ENCODE data around the gene IGFN1.

IGFN1 gene

DNA sequence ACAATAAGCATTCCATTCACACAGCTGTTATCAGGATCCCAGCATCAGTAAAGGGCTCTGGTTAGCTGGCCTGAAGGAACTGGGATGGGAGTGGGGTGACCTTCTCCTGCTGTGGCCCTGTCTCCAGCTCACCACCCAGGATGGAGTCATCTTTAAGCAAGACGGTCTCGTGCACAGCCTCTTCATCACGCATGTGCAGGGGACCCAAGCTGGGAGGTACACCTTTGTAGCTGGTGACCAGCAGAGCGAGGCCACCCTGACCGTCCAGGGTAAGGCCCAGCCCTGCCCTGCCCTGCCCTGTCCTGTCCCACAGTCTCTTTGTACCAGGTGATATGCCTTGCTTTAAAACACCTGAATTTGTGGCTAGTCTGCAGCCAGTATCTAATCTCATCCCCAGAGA is 24.3 kb downstream of the IGFN1 start:
- DNase-seq (no peak), ATAC-seq (ENCODE audit: insufficient read depth, low read depth) (no peak)
- Histone ChIP-seq H3K79me2 (ENCODE audit: insufficient read depth, low read length) (no peaks in the 10 kb centered on the region), H3K9ac (ENCODE audit: low read depth, low read length) (no peak overlapping the region), H4K20me1 (ENCODE audit: insufficient read depth, low read length) (no peaks in the 10 kb centered on the region), H3K4me3 (ENCODE audit: low read depth in 1 of 2, low read length in 2 of 2) (no peak overlapping the region), H3K27me3 (ENCODE audit: insufficient read depth, low read length, poor library complexity) (peaks cover 24% of the 10 kb centered on the region), H3K4me2 (ENCODE audit: insufficient read depth, low read length) (no peak overlapping the region), H3K9me3 (ENCODE audit: insufficient read depth, low read length, severe bottlenecking) (no peaks in the 10 kb centered on the region), H2AFZ (ENCODE audit: low read depth, low read length) (no peak overlapping the region), H3K36me3 (ENCODE audit: insufficient read depth, low read length) (no peaks in the 10 kb centered on the region), H3K4me1 (ENCODE audit: insufficient read depth, low read length) (no peaks in the 10 kb centered on the region), H3K27ac (ENCODE audit: low read length) (no peak overlapping the region)
- TF ChIP-seq EZH2 (IDR thresholded peaks at IDR 0.05; ENCODE audit: borderline replicate concordance, low read depth, low read length, severe bottlenecking): no peak
- TF ChIP-seq, protein P1, sequence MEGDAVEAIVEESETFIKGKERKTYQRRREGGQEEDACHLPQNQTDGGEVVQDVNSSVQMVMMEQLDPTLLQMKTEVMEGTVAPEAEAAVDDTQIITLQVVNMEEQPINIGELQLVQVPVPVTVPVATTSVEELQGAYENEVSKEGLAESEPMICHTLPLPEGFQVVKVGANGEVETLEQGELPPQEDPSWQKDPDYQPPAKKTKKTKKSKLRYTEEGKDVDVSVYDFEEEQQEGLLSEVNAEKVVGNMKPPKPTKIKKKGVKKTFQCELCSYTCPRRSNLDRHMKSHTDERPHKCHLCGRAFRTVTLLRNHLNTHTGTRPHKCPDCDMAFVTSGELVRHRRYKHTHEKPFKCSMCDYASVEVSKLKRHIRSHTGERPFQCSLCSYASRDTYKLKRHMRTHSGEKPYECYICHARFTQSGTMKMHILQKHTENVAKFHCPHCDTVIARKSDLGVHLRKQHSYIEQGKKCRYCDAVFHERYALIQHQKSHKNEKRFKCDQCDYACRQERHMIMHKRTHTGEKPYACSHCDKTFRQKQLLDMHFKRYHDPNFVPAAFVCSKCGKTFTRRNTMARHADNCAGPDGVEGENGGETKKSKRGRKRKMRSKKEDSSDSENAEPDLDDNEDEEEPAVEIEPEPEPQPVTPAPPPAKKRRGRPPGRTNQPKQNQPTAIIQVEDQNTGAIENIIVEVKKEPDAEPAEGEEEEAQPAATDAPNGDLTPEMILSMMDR (IDR thresholded peaks at IDR 0.05; ENCODE audit: borderline replicate concordance, extremely low read depth, low read length, poor library complexity, severe bottlenecking): no peak

DNA sequence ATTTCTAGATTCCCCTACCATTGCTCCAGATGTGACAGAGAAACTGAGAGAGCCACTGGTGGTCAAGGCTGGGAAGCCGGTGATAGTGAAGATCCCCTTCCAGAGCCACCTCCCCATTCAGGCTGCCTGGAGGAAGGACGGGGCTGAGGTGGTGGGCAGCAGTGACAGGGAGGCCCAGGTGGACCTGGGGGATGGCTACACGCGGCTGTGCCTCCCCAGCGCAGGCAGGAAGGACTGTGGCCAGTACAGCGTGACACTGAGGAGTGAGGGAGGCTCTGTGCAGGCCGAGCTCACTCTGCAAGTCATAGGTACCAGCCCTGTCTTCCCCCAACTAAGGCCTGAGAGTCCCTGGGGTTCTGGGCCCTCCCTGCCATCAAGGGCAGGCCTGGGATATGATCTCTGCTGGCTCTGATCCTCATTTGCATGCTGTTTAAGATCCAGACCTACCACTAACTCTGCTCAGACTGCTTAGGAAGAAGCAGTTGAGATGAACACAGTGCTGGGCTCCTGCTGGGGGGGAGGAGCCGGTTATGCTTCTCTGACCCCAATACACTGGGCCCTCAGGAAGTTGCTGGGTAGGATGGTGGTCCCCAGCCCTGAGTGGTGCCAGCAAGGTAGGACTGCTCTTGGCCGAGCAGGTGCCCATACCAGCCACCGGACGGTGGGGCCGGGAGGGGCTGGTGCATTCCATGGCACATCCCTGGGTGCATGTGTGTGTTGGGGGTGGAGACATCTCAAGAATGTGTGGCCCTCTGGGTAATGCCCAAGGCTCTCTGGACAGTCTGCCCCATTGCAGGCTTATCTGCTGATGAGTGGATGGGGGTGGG is 25.1 kb downstream of the IGFN1 start:
- TF ChIP-seq EZH2 (IDR thresholded peaks at IDR 0.05; ENCODE audit: borderline replicate concordance, low read depth, low read length, severe bottlenecking): no peak
- TF ChIP-seq, protein P1 (IDR thresholded peaks at IDR 0.05; ENCODE audit: borderline replicate concordance, extremely low read depth, low read length, poor library complexity, severe bottlenecking): no peak
- no peak overlapping the region for H3K4me3 ChIP-seq (ENCODE audit: low read depth in 1 of 2, low read length in 2 of 2)
- ATAC-seq (ENCODE audit: insufficient read depth, low read depth) (no peak), DNase-seq (no peak)
- H3K4me1 ChIP-seq (ENCODE audit: insufficient read depth, low read length): no peaks in the 10 kb centered on the region
- no peak overlapping the region for H3K9ac ChIP-seq (ENCODE audit: low read depth, low read length)
- H3K79me2 ChIP-seq (ENCODE audit: insufficient read depth, low read length): no peaks in the 10 kb centered on the region
- no peak overlapping the region for H3K27ac ChIP-seq (ENCODE audit: low read length)
- H4K20me1 ChIP-seq (ENCODE audit: insufficient read depth, low read length): no peaks in the 10 kb centered on the region
- H3K27me3 ChIP-seq (ENCODE audit: insufficient read depth, low read length, poor library complexity): peaks cover 24% of the 10 kb centered on the region
- no peak overlapping the region for H2AFZ ChIP-seq (ENCODE audit: low read depth, low read length)
- H3K4me2 ChIP-seq (ENCODE audit: insufficient read depth, low read length): no peak overlapping the region
- no peaks in the 10 kb centered on the region for H3K36me3 ChIP-seq (ENCODE audit: insufficient read depth, low read length)
- H3K9me3 ChIP-seq (ENCODE audit: insufficient read depth, low read length, severe bottlenecking): no peaks in the 10 kb centered on the region

DNA sequence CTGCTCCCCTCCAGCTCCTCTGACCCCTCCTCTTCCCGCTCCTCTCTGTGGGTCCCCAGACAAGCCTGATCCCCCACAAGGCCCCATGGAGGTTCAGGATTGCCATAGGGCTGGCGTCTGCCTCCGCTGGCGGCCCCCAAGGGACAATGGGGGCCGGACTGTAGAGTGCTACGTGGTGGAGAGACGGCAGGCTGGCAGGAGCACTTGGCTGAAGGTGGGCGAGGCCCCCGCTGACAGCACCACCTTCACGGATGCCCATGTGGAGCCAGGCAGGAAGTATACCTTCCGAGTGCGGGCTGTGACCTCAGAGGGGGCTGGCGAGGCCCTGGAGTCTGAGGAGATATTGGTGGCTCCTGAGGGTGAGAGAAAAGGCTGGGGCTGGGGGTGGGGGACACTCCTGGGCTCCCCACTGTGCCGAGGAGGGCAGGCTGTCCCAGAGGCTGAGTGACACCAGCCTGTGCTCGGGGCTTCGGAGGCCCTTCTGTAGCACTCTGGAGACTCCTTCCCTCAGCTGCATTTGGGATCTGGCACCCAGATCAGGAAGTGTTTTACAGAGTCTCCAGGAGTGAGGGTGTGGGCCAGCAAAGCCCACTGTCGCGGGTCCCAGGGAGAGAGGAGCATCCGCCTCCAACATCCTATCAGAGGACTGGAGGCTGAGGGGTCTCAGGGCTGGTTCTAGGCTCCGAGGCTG is 25.9 kb downstream of the IGFN1 start:
- no peak overlapping the region for H3K27ac ChIP-seq (ENCODE audit: low read length)
- no peak for DNase-seq
- no peaks in the 10 kb centered on the region for H4K20me1 ChIP-seq (ENCODE audit: insufficient read depth, low read length)
- no peak overlapping the region for H2AFZ ChIP-seq (ENCODE audit: low read depth, low read length)
- H3K79me2 ChIP-seq (ENCODE audit: insufficient read depth, low read length): no peaks in the 10 kb centered on the region
- no peak for ATAC-seq (ENCODE audit: insufficient read depth, low read depth)
- no peak overlapping the region for H3K4me2 ChIP-seq (ENCODE audit: insufficient read depth, low read length)
- no peaks in the 10 kb centered on the region for H3K9me3 ChIP-seq (ENCODE audit: insufficient read depth, low read length, severe bottlenecking)
- no peak overlapping the region for H3K9ac ChIP-seq (ENCODE audit: low read depth, low read length)
- TF ChIP-seq EZH2 (IDR thresholded peaks at IDR 0.05; ENCODE audit: borderline replicate concordance, low read depth, low read length, severe bottlenecking): no peak
- TF ChIP-seq, protein P1 (IDR thresholded peaks at IDR 0.05; ENCODE audit: borderline replicate concordance, extremely low read depth, low read length, poor library complexity, severe bottlenecking): no peak
- H3K4me1 ChIP-seq (ENCODE audit: insufficient read depth, low read length): no peaks in the 10 kb centered on the region
- no peak overlapping the region for H3K4me3 ChIP-seq (ENCODE audit: low read depth in 1 of 2, low read length in 2 of 2)
- peaks cover 22% of the 10 kb centered on the region for H3K27me3 ChIP-seq (ENCODE audit: insufficient read depth, low read length, poor library complexity)
- H3K36me3 ChIP-seq (ENCODE audit: insufficient read depth, low read length): no peaks in the 10 kb centered on the region
